Measurements from ENCODE around the gene AGAP1. TPM values are rescaled to one million over a fixed set of nuclear protein-coding genes. Genes with fewer than 3 reads are reported as not detected.
A peak's percentile ranks its signal among the peaks of the same experiment; 100 is the strongest.

Gene AGAP1
- total RNA-seq, 1 donor from 2014 or later = 20.4 TPM

GRCh38 chr2:235810846-235811245 lies 317.0 kb downstream of the AGAP1 start:
- Mint-ChIP-seq H3K9me3 (no peaks in the 10 kb centered on the region), H3K36me3 (peaks cover 42% of the 10 kb centered on the region), H3K4me1 (peaks cover 14% of the 10 kb centered on the region), H3K4me3 (no peak overlapping the region), H3K27ac (no peak overlapping the region), H3K27me3 (ENCODE audit: insufficient read depth, low read depth) (peaks cover 2% of the 10 kb centered on the region)
- H3F3A ChIP-seq (ENCODE audit: low read depth) = peaks cover 9% of the 10 kb centered on the region
- no peak overlapping the region for H3K4me3 ChIP-seq
- H3K4me2 ChIP-seq = no peak overlapping the region
- TF ChIP-seq EZH2phosphoT487 (IDR thresholded peaks at IDR 0.05) = no peak
- no peak for TF ChIP-seq CTCF (IDR thresholded peaks at IDR 0.05)
- no peak for TF ChIP-seq EZH2 (IDR thresholded peaks at IDR 0.05)
- peaks cover 62% of the 10 kb centered on the region for H4K20me1 ChIP-seq (ENCODE audit: low read depth)
- DNase-seq (ENCODE audit: low spot score) = no peak
- peaks cover 3% of the 10 kb centered on the region for H3K36me3 ChIP-seq
- peaks cover 16% of the 10 kb centered on the region for H3K4me1 ChIP-seq
- no peak overlapping the region for H3K9ac ChIP-seq
- no peaks in the 10 kb centered on the region for H3K27me3 ChIP-seq
- H3K9me3 ChIP-seq (ENCODE audit: low read depth) = no peaks in the 10 kb centered on the region
- no peaks in the 10 kb centered on the region for H3K79me2 ChIP-seq (ENCODE audit: low read depth)
- no peak overlapping the region for H3K27ac ChIP-seq
- no peak overlapping the region for H2AFZ ChIP-seq (replicated peaks)

GRCh38 chr2:235811446-235812184 lies 317.8 kb downstream of the AGAP1 start:
- Histone ChIP-seq H3K9ac (no peak overlapping the region), H4K20me1 (ENCODE audit: low read depth) (peaks cover 55% of the 10 kb centered on the region), H3F3A (ENCODE audit: low read depth) (peaks cover 6% of the 10 kb centered on the region), H3K4me3 (no peak overlapping the region), H3K27me3 (no peaks in the 10 kb centered on the region), H3K79me2 (ENCODE audit: low read depth) (no peaks in the 10 kb centered on the region), H2AFZ (replicated peaks) (no peak overlapping the region), H3K4me1 (peaks cover 14% of the 10 kb centered on the region), H3K27ac (no peak overlapping the region), H3K4me2 (no peak overlapping the region), H3K9me3 (ENCODE audit: low read depth) (no peaks in the 10 kb centered on the region), H3K36me3 (no peaks in the 10 kb centered on the region)
- no peak for DNase-seq (ENCODE audit: low spot score)
- Mint-ChIP-seq H3K27ac (no peak overlapping the region), H3K4me1 (peaks cover 14% of the 10 kb centered on the region), H3K4me3 (no peak overlapping the region), H3K9me3 (no peaks in the 10 kb centered on the region), H3K36me3 (peaks cover 42% of the 10 kb centered on the region), H3K27me3 (ENCODE audit: insufficient read depth, low read depth) (peaks cover 2% of the 10 kb centered on the region)
- TF ChIP-seq EZH2 (IDR thresholded peaks at IDR 0.05) (no peak), CTCF (IDR thresholded peaks at IDR 0.05) (no peak), EZH2phosphoT487 (IDR thresholded peaks at IDR 0.05) (no peak)

GRCh38 chr2:235812185-235812665 lies 318.4 kb downstream of the AGAP1 start:
- Histone ChIP-seq H3K4me3 (no peak overlapping the region), H4K20me1 (ENCODE audit: low read depth) (peaks cover 49% of the 10 kb centered on the region), H3K36me3 (no peaks in the 10 kb centered on the region), H3F3A (ENCODE audit: low read depth) (peaks cover under 1% of the 10 kb centered on the region), H3K9ac (no peak overlapping the region), H3K27me3 (no peaks in the 10 kb centered on the region), H3K4me2 (no peak overlapping the region), H2AFZ (replicated peaks) (no peak overlapping the region), H3K4me1 (peaks cover 8% of the 10 kb centered on the region), H3K9me3 (ENCODE audit: low read depth) (no peaks in the 10 kb centered on the region), H3K79me2 (ENCODE audit: low read depth) (no peaks in the 10 kb centered on the region), H3K27ac (no peak overlapping the region)
- no peaks in the 10 kb centered on the region for H3K9me3 Mint-ChIP-seq
- H3K36me3 Mint-ChIP-seq = peaks cover 42% of the 10 kb centered on the region
- H3K27ac Mint-ChIP-seq = no peak overlapping the region
- H3K27me3 Mint-ChIP-seq (ENCODE audit: insufficient read depth, low read depth) = peaks cover 2% of the 10 kb centered on the region
- no peak overlapping the region for H3K4me3 Mint-ChIP-seq
- DNase-seq (ENCODE audit: low spot score) = peak; percentile 39
- TF ChIP-seq EZH2 (IDR thresholded peaks at IDR 0.05) = no peak
- TF ChIP-seq CTCF (IDR thresholded peaks at IDR 0.05) = no peak
- no peak for TF ChIP-seq EZH2phosphoT487 (IDR thresholded peaks at IDR 0.05)
- peaks cover 10% of the 10 kb centered on the region for H3K4me1 Mint-ChIP-seq

Data from neural progenitor cell (in vitro differentiated cells).